SK-N-MC (cell line): ENCODE results near the gene C5orf63.

ENCODE experiments used
- EZH2 ChIP-seq: fragments of 200-600 bp; sonication (generic); IDR thresholded peaks from one replicate; pipeline ENCODE4 v1.6.1; 2017; ENCODE audit warnings: antibody characterized with exemption
- POLR2AphosphoS5 ChIP-seq: IDR thresholded peaks from 2 replicates; pipeline ENCODE4 v1.6.1; 2012; ENCODE audit warnings: mild to moderate bottlenecking, low read depth, low read length, borderline replicate concordance

DNA sequence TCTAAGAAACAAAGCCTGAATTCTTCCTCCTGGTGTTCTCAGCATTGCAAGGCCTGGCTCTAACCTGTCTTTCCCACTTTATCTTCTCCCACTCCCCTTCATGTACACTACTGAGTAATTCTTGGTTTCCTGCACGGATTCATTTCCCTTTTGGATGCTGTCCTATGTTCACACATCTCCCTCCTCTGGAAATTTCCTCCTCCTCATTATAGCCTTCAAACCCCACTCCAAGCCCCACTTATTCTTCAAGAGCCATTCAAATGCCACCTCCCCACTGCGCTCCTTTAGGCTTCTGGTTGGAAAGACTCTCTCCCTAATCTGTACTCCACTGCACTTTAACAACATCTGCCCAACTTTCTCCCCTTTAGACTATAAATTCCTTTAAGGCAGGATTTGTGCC, 28.2 kb upstream of the C5orf63 start:
- TF ChIP-seq POLR2AphosphoS5 (no peak), EZH2 (no peak)
